ENCODE measurements around the gene EPC1.

Gene EPC1

DNA sequence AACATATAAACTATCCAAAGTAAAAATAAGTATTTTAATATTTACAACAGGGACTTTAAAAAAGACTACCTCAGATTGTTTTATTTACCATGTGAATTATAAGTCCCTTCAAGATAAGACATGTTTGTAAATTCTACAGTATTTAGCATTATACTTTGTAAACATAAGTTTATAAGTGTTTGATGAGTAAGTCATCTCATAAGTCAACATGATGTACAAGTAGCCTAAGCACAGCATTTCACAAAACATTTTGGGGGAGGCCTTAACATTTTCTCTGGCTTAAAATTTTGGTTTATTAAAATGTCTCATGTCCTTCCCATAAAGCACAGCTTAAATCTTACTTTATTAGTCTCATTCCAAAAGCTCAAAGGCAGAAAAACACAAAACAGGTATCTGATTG is 15.4 kb downstream of the EPC1 start:
- Histone ChIP-seq H3K9ac (ENCODE audit: low read depth, low read length, poor library complexity, severe bottlenecking) (no peak overlapping the region), H3K4me3 (ENCODE audit: low read length, poor library complexity, severe bottlenecking) (no peak overlapping the region), H3K4me2 (ENCODE audit: low read depth, low read length, poor library complexity, severe bottlenecking) (no peak overlapping the region), H3K79me2 (ENCODE audit: insufficient read depth, low read length) (peaks cover 100% of the 10 kb centered on the region), H3K36me3 (ENCODE audit: insufficient read depth, low read length) (peaks cover 10% of the 10 kb centered on the region; the same call in 1 of the 2 replicates), H3F3A (ENCODE audit: low read depth) (no peaks in the 10 kb centered on the region), H4K20me1 (ENCODE audit: insufficient read depth, low read length, poor library complexity, severe bottlenecking) (peaks cover 96% of the 10 kb centered on the region), H3K9me2 (replicated peaks; ENCODE audit: low read depth, low read length) (no peaks in the 10 kb centered on the region), H3K27me3 (ENCODE audit: insufficient read depth, low read length, poor library complexity, severe bottlenecking) (no peaks in the 10 kb centered on the region), H3K4me1 (ENCODE audit: insufficient read depth, low read length, poor library complexity, severe bottlenecking) (peaks cover 31% of the 10 kb centered on the region), H3K9me3 (ENCODE audit: insufficient read depth, low read depth, low read length) (no peaks in the 10 kb centered on the region), H2AFZ (ENCODE audit: low read length) (no peak overlapping the region)
- no peak for TF ChIP-seq EZH2phosphoT487 (IDR thresholded peaks at IDR 0.05; ENCODE audit: borderline replicate concordance)
- TF ChIP-seq, protein P1, sequence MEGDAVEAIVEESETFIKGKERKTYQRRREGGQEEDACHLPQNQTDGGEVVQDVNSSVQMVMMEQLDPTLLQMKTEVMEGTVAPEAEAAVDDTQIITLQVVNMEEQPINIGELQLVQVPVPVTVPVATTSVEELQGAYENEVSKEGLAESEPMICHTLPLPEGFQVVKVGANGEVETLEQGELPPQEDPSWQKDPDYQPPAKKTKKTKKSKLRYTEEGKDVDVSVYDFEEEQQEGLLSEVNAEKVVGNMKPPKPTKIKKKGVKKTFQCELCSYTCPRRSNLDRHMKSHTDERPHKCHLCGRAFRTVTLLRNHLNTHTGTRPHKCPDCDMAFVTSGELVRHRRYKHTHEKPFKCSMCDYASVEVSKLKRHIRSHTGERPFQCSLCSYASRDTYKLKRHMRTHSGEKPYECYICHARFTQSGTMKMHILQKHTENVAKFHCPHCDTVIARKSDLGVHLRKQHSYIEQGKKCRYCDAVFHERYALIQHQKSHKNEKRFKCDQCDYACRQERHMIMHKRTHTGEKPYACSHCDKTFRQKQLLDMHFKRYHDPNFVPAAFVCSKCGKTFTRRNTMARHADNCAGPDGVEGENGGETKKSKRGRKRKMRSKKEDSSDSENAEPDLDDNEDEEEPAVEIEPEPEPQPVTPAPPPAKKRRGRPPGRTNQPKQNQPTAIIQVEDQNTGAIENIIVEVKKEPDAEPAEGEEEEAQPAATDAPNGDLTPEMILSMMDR (conservative IDR thresholded peaks at IDR 0.05; ENCODE audit: low read length): no peak

DNA sequence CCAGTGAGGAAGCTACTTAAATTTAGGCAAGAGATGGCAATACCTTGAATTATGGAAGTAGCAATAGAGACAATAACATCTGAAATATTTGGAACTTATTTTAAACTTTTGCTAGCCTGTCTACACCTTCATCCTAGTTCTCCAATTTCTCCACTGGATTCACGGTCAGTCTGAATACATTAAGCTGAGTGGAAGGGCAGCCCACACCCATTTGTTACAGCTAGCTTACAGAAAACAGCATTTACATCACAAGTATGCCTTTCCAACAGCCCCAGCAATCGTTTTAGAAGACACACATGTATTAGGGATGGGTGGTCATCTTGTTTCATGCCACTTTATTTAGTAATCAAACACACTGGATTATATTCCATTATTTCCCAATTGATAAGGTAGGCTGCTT is 16.7 kb downstream of the EPC1 start:
- H3F3A ChIP-seq (ENCODE audit: low read depth): no peaks in the 10 kb centered on the region
- no peak overlapping the region for H3K4me3 ChIP-seq (ENCODE audit: low read length, poor library complexity, severe bottlenecking)
- H3K9me2 ChIP-seq (replicated peaks; ENCODE audit: low read depth, low read length): no peaks in the 10 kb centered on the region
- peaks cover 100% of the 10 kb centered on the region for H3K79me2 ChIP-seq (ENCODE audit: insufficient read depth, low read length)
- H2AFZ ChIP-seq (ENCODE audit: low read length): no peak overlapping the region
- H3K9me3 ChIP-seq (ENCODE audit: insufficient read depth, low read depth, low read length): no peaks in the 10 kb centered on the region
- H3K36me3 ChIP-seq (ENCODE audit: insufficient read depth, low read length): peaks cover 10% of the 10 kb centered on the region; the same call in 1 of the 2 replicates
- peaks cover 98% of the 10 kb centered on the region for H4K20me1 ChIP-seq (ENCODE audit: insufficient read depth, low read length, poor library complexity, severe bottlenecking)
- H3K9ac ChIP-seq (ENCODE audit: low read depth, low read length, poor library complexity, severe bottlenecking): no peak overlapping the region
- H3K27me3 ChIP-seq (ENCODE audit: insufficient read depth, low read length, poor library complexity, severe bottlenecking): no peaks in the 10 kb centered on the region
- H3K4me1 ChIP-seq (ENCODE audit: insufficient read depth, low read length, poor library complexity, severe bottlenecking): peaks cover 31% of the 10 kb centered on the region
- TF ChIP-seq, protein P1 (conservative IDR thresholded peaks at IDR 0.05; ENCODE audit: low read length): no peak
- no peak for TF ChIP-seq EZH2phosphoT487 (IDR thresholded peaks at IDR 0.05; ENCODE audit: borderline replicate concordance)
- H3K4me2 ChIP-seq (ENCODE audit: low read depth, low read length, poor library complexity, severe bottlenecking): no peak overlapping the region

DNA sequence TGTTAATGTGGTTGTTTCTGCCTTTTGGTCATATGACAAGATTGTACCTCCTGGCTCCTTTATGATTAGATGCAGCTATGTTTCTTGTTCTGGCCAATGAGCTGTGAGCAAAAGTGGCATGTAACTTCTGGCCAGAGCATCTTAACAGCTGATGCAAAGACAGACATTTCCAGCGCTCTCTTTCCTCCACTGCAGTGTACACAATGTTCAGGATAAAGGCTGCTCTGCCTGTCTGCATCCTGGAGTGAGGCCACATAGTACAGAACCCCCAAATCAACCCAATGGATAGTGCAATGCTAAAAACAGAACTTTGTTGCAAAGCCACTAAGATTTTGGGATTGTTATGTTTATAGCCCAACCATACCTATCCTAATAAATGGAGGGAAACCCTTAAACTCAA is 17.9 kb downstream of the EPC1 start:
- Histone ChIP-seq H3K9me3 (ENCODE audit: insufficient read depth, low read depth, low read length) (no peaks in the 10 kb centered on the region), H3K4me1 (ENCODE audit: insufficient read depth, low read length, poor library complexity, severe bottlenecking) (peaks cover 31% of the 10 kb centered on the region), H3K79me2 (ENCODE audit: insufficient read depth, low read length) (peaks cover 100% of the 10 kb centered on the region), H4K20me1 (ENCODE audit: insufficient read depth, low read length, poor library complexity, severe bottlenecking) (peaks cover 93% of the 10 kb centered on the region), H2AFZ (ENCODE audit: low read length) (no peak overlapping the region), H3K9me2 (replicated peaks; ENCODE audit: low read depth, low read length) (no peaks in the 10 kb centered on the region), H3K36me3 (ENCODE audit: insufficient read depth, low read length) (peaks cover 10% of the 10 kb centered on the region; the same call in 1 of the 2 replicates), H3K9ac (ENCODE audit: low read depth, low read length, poor library complexity, severe bottlenecking) (no peak overlapping the region), H3K4me3 (ENCODE audit: low read length, poor library complexity, severe bottlenecking) (no peak overlapping the region), H3K27me3 (ENCODE audit: insufficient read depth, low read length, poor library complexity, severe bottlenecking) (no peaks in the 10 kb centered on the region), H3K4me2 (ENCODE audit: low read depth, low read length, poor library complexity, severe bottlenecking) (no peak overlapping the region), H3F3A (ENCODE audit: low read depth) (no peaks in the 10 kb centered on the region)
- TF ChIP-seq EZH2phosphoT487 (IDR thresholded peaks at IDR 0.05; ENCODE audit: borderline replicate concordance): no peak
- TF ChIP-seq, protein P1 (conservative IDR thresholded peaks at IDR 0.05; ENCODE audit: low read length): no peak

Measured in Loucy (cell line).